ENCODE measurements around the gene SPECC1. TPM values are rescaled to one million over a fixed set of nuclear protein-coding genes. Genes with fewer than 3 reads are reported as not detected.
A peak's percentile ranks its signal among the peaks of the same experiment; 100 is the strongest.
"Not testable (repeated sequence)": the region's sequence is repeated elsewhere in the genome, so short reads cannot be mapped to it uniquely, and the experiment has no call there.

SPECC1 gene
- total RNA-seq, 2 donors from 2014 or later = 53.5 to 78.3 TPM

DNA sequence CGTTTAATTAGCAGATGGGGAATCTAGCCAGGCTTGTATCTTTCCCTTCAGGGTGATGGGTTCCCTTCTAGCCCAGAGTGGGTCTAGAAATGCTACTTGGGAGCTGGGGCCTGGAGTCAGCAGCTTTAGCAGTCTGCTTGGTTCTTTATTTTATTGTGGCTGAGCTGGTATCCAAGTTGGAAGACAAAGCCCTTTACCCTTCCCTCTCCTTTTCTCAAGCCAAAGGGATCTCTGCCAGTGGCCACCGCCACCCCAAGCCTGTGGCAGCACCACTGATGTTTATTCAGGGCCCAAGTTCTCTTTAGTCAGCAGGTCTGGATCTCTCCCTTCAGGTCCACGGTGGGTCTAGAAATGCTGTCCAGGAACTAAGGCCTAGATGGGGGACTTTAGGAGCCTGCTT, 215.2 kb downstream of the SPECC1 start:
- Histone ChIP-seq H3K9me3 (no peaks in the 10 kb centered on the region), H3K4me1 (no peaks in the 10 kb centered on the region), H3K36me3 (no peaks in the 10 kb centered on the region), H3K27me3 (no peaks in the 10 kb centered on the region), H3K27ac (no peak overlapping the region), H3K4me3 (no peak overlapping the region), H3K9ac (ENCODE audit: low read depth in 2 of 2, low read length in 2 of 2) (no peak overlapping the region)
- TF ChIP-seq, protein P1, sequence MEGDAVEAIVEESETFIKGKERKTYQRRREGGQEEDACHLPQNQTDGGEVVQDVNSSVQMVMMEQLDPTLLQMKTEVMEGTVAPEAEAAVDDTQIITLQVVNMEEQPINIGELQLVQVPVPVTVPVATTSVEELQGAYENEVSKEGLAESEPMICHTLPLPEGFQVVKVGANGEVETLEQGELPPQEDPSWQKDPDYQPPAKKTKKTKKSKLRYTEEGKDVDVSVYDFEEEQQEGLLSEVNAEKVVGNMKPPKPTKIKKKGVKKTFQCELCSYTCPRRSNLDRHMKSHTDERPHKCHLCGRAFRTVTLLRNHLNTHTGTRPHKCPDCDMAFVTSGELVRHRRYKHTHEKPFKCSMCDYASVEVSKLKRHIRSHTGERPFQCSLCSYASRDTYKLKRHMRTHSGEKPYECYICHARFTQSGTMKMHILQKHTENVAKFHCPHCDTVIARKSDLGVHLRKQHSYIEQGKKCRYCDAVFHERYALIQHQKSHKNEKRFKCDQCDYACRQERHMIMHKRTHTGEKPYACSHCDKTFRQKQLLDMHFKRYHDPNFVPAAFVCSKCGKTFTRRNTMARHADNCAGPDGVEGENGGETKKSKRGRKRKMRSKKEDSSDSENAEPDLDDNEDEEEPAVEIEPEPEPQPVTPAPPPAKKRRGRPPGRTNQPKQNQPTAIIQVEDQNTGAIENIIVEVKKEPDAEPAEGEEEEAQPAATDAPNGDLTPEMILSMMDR (IDR thresholded peaks at IDR 0.05) = no peak
- DNase-seq = no peak
- intact Hi-C loops (cut with DNase I) = no loop called here

DNA sequence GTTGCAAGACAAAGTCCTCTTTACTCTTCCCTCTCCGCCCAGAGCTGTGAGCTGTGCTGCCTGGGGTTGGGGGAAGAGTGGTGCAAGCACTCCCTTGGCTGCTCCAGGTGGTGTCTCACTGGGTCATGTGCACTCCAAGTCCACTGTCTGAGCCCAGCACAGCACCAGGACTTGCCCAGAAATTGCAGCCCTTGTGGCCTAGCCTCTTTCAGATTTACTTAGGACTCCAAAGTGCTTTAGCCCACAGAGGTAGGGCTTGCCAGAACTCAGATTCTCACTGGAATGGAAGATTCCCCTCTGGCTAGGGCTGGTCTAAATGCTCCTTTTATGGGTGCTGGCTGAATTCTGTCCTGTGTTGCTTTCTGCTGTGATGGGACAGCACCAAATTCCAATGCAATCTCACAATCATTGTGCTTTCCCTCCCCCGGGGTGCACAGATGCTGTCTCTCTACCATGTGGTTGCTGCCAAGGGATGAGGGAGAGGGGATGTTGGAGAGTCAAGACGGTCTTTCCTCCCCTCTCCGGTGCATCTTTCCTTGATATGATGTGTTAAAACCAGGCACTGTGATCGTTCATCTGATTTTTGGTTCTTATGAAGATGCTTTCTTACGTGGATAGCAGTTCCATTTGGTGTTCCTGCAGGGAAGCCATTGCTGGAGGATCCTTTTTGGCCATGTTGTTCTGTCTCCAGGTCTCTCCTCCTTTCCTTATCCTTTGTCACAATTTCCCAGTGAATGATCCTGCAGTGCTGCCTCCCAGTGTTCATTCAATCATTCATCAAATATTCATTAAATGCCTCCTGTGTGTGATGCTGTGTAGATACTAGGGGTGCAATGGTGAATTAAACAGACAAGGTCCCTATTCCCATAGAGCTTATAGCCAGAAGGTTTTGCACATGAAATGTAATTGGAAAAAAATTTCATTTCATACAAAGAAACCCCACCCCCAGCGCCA, 216.3 kb downstream of the SPECC1 start:
- Histone ChIP-seq H3K9me3 (no peaks in the 10 kb centered on the region), H3K27me3 (no peaks in the 10 kb centered on the region), H3K4me3 (no peak overlapping the region), H3K9ac (ENCODE audit: low read depth in 2 of 2, low read length in 2 of 2) (no peak overlapping the region), H3K27ac (no peak overlapping the region), H3K4me1 (no peaks in the 10 kb centered on the region), H3K36me3 (no peaks in the 10 kb centered on the region)
- no peak for DNase-seq
- intact Hi-C loops (cut with DNase I) = loop anchor here (5.0 kb wide), 2 partner anchors 87 to 103 kb away; no protein-coding TSS in a partner anchor
- TF ChIP-seq, protein P1 (IDR thresholded peaks at IDR 0.05) = no peak

DNA sequence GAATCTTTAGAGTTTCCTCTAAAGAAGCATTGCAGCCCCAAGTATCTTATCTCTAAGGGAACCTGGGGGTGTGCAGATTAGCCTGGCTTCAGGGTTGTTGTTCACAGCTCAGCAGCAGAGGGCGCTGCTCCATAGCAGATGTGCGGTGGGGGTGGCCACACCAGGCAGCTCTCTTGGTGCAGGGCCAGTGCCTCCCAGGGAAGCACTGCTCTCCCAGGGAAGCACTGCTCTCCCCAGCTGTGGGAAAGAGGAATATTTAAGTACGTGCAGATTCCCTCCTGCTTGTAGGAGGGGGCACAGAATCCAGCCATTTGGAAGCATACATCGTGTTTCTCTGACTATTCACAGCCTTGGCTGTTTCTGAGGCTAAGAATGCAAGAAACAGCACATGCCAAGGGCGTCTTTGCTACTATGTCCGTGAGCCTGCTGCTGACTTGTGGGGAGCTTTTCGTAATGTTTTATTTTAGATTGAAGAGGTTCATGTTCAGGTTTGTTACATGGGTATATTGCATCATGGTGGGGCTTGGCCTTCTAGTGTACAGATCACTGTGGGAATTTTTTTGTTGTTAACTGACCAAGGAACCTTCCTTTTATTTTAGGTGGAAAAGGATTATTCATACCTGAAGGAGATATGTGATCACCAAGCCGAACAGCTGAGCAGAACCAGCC, 217.8 kb downstream of the SPECC1 start:
- Histone ChIP-seq H3K9me3 (no peaks in the 10 kb centered on the region), H3K4me3 (no peak overlapping the region), H3K36me3 (no peaks in the 10 kb centered on the region), H3K27me3 (no peaks in the 10 kb centered on the region), H3K9ac (ENCODE audit: low read depth in 2 of 2, low read length in 2 of 2) (no peak overlapping the region), H3K4me1 (no peaks in the 10 kb centered on the region), H3K27ac (no peak overlapping the region)
- peak; percentile 78 for DNase-seq
- TF ChIP-seq, protein P1 (IDR thresholded peaks at IDR 0.05) = peak; percentile 71
- intact Hi-C loops (cut with DNase I) = loop anchor here (5.0 kb wide), 2 partner anchors 85 to 105 kb away; no protein-coding TSS in a partner anchor

DNA sequence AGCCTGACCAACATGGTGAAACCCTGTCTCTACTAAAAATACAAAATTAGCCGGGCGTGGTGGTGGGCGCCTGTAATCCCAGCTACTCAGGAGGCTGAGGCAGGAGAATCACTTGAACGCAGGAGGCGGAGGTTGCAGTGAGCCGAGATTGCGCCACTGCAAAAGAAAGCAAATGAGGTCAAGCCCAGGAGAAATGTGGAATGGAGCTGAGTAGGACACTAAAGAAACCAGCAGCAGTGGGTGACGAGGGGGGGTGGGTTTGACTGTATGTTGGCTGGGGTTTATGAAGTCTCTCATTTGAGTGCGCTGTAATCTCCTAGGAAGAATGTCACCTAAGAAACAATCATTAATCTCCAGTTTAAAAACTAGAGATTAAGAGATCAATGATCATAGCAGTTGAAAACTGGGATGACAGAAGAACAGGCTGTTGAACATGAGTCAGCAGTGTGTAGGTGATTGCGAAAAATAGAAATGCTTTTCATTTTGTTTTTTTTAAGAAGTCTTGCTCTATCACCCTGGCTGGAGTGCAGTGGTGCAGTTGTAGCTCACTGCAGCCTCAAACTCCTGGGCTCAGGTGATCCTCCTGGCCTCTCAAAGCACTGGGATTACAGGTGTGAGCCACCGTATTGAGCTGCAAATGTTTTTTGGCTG, 218.7 kb downstream of the SPECC1 start:
- not testable (repeated sequence) for H3K27me3 ChIP-seq; DNase-seq; H3K27ac ChIP-seq; H3K9me3 ChIP-seq; H3K9ac ChIP-seq (ENCODE audit: low read depth in 2 of 2, low read length in 2 of 2); H3K36me3 ChIP-seq; H3K4me1 ChIP-seq; H3K4me3 ChIP-seq
- intact Hi-C loops (cut with DNase I) = loop anchor here (5.0 kb wide), 2 partner anchors 84 to 106 kb away; no protein-coding TSS in a partner anchor

DNA sequence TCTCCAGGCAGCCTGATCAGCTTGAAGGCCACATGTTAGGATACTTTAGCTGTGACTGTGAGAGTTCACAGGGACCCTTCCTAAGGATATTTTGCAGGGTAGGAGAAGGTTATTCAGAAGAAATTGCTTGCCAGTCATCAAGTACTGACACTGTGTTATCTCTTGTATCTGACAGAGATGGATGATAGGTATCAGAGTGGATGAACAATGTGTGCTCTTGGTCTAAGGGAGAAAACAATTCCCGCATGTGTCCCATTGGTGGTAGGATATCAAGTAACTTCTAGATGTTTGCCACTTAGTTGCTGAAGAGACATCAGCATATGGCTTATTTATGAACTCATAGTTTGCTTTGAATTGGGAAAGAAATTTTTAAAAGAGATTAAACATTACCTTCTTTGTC, 219.3 kb downstream of the SPECC1 start:
- no peak overlapping the region for H3K9ac ChIP-seq (ENCODE audit: low read depth in 2 of 2, low read length in 2 of 2)
- H3K4me3 ChIP-seq = no peak overlapping the region
- no peak for DNase-seq
- H3K4me1 ChIP-seq = no peaks in the 10 kb centered on the region
- no peaks in the 10 kb centered on the region for H3K9me3 ChIP-seq
- peaks cover 5% of the 10 kb centered on the region for H3K36me3 ChIP-seq
- no peak overlapping the region for H3K27ac ChIP-seq
- intact Hi-C loops (cut with DNase I) = loop anchor here (5.0 kb wide), 2 partner anchors 84 to 106 kb away; no protein-coding TSS in a partner anchor
- H3K27me3 ChIP-seq = no peaks in the 10 kb centered on the region
- TF ChIP-seq, protein P1 (IDR thresholded peaks at IDR 0.05) = no peak
